HT-29 (cell line): ENCODE data around the gene PPTC7. TPM values are rescaled to one million over a fixed set of nuclear protein-coding genes. Genes with fewer than 3 reads are reported as not detected.

ENCODE experiments used
- small RNA-seq: library from RNA; depleted of rRNA; stranded (forward); fragments of <200 nt; gene quantifications from one replicate; pipeline ENCODE3, GENCODE V24; 2014
- total RNA-seq: library from RNA; depleted of rRNA; stranded (reverse); fragments of >200 nt; shearing (Covaris generic); gene quantifications from 2 replicates; pipeline ENCODE4 v1.2.3, GENCODE V29; 2014; rRNA removed

PPTC7 gene
- total RNA-seq, 1 experiment from 2014 or later: 6.1 TPM

Small RNAs within 50 kb of the gene (small RNA-seq; reads per million reads assigned to genes)
- gene RF00278: not detected
- not detected for gene RN7SL387P

Other genes starting within 250 kb of the PPTC7 start
- gene ANAPC7, start 179.6 kb downstream of the PPTC7 start, total RNA-seq: 54.4 and 58.5 TPM in 2 replicates
- gene ARPC3, start 133.0 kb downstream of the PPTC7 start, total RNA-seq: 85.0 and 105 TPM in 2 replicates
- gene GPN3, start 115.1 kb downstream of the PPTC7 start, total RNA-seq: 10.8 and 14.3 TPM in 2 replicates
- 15.0 and 15.3 TPM in 2 replicates for gene FAM216A, start 114.5 kb downstream of the PPTC7 start, total RNA-seq
- 41.7 and 43.5 TPM in 2 replicates for gene VPS29, start 81.2 kb downstream of the PPTC7 start, total RNA-seq
- 0.23 TPM in 1 of 2 replicates, not detected in the other for gene RAD9B, start 81.0 kb downstream of the PPTC7 start, total RNA-seq
- 3.0 and 5.3 TPM in 2 replicates for gene TCTN1, start 30.8 kb upstream of the PPTC7 start, total RNA-seq
- gene HVCN1, start 105.8 kb upstream of the PPTC7 start, total RNA-seq: not detected in 2 replicates
- 105 and 120 TPM in 2 replicates for gene PPP1CC, start 159.6 kb upstream of the PPTC7 start, total RNA-seq